Dedifferentiated amniotic fluid mesenchymal stem cell (primary cell): Measurements from ENCODE around the gene RAD23A.

Experiments used
- DNase-seq: peaks from one replicate; pipeline ENCODE4 v3.0.0-alpha.2; 2016; ENCODE audit errors: extremely low spot score

The RAD23A gene

GRCh38 chr19:13003081-13003480 lies 57.4 kb downstream of the RAD23A start:
- DNase-seq = no peak
